ENCODE data around the gene ZNF468. TPM values are rescaled to one million over a fixed set of nuclear protein-coding genes. Genes with fewer than 3 reads are reported as not detected.
A peak's percentile ranks its signal among the peaks of the same experiment; 100 is the strongest.
"Not testable (repeated sequence)": the region's sequence is repeated elsewhere in the genome, so short reads cannot be mapped to it uniquely, and the experiment has no call there.

ZNF468 gene
- 13.3 and 17.5 TPM in 2 replicates for total RNA-seq

GRCh38 chr19:52857378-52858191 is at the start of gene ZNF468:
Gene ZNF468 (minus strand): TSS chr19:52857619. CDS start chr19:52854272, 3,347 bp downstream.
- DNase-seq (ENCODE audit: low read depth in 2 of 2), result peak; percentile 67 to 69

GRCh38 chr19:52904052-52904780 is 46.8 kb upstream of the ZNF468 start:
- not testable (repeated sequence) for DNase-seq (ENCODE audit: low read depth in 2 of 2)

GRCh38 chr19:52901842-52902241 is 44.4 kb upstream of the ZNF468 start:
- no peak for DNase-seq (ENCODE audit: low read depth in 2 of 2)

- not testable (repeated sequence) for DNase-seq (ENCODE audit: low read depth in 2 of 2)
Measured at GRCh38 chr19:52898596-52898995, 41.2 kb upstream of the ZNF468 start.

GRCh38 chr19:52898101-52898500 is 40.7 kb upstream of the ZNF468 start:
- peak in 1 of 2 donors; percentile 1 for DNase-seq (ENCODE audit: low read depth in 2 of 2)

- DNase-seq (ENCODE audit: low read depth in 2 of 2), result peak; percentile 95
Measured at GRCh38 chr19:52897138-52897935, 39.9 kb upstream of the ZNF468 start, which contains the start of gene ZNF320. Gene ZNF320 (minus strand): TSS chr19:52897635. CDS start chr19:52890255, 7,380 bp downstream.

- peak; percentile 11 to 39 for DNase-seq (ENCODE audit: low read depth in 2 of 2)
Measured at GRCh38 chr19:52896431-52897137, 39.2 kb upstream of the ZNF468 start.

- no peak for DNase-seq (ENCODE audit: low read depth in 2 of 2)
Measured at GRCh38 chr19:52891336-52891735, 33.9 kb upstream of the ZNF468 start.

- DNase-seq (ENCODE audit: low read depth in 2 of 2), result no peak
Measured at GRCh38 chr19:52889931-52890330, 32.5 kb upstream of the ZNF468 start.

GRCh38 chr19:52889076-52889475 is 31.7 kb upstream of the ZNF468 start:
- DNase-seq (ENCODE audit: low read depth in 2 of 2), result no peak

GRCh38 chr19:52880895-52881389 is 23.5 kb upstream of the ZNF468 start:
- DNase-seq (ENCODE audit: low read depth in 2 of 2), result no peak

- not testable (repeated sequence) for DNase-seq (ENCODE audit: low read depth in 2 of 2)
Measured at GRCh38 chr19:52872996-52873395, 15.6 kb upstream of the ZNF468 start.

- DNase-seq (ENCODE audit: low read depth in 2 of 2), result no peak
Measured at GRCh38 chr19:52871466-52871865, 14.0 kb upstream of the ZNF468 start.

- not testable (repeated sequence) for DNase-seq (ENCODE audit: low read depth in 2 of 2)
Measured at GRCh38 chr19:52868031-52868430, 10.6 kb upstream of the ZNF468 start.

- peak; percentile 7 to 25 for DNase-seq (ENCODE audit: low read depth in 2 of 2)
Measured at GRCh38 chr19:52856540-52857377, 660 bp downstream of the ZNF468 start.

GRCh38 chr19:52847352-52847751 is 10.1 kb downstream of the ZNF468 start:
- not testable (repeated sequence) for DNase-seq (ENCODE audit: low read depth in 2 of 2)

GRCh38 chr19:52840825-52841465 is 16.5 kb downstream of the ZNF468 start:
- DNase-seq (ENCODE audit: low read depth in 2 of 2), result not testable (repeated sequence)

- not testable (repeated sequence) for DNase-seq (ENCODE audit: low read depth in 2 of 2)
Measured at GRCh38 chr19:52834289-52834688, 23.1 kb downstream of the ZNF468 start.

GRCh38 chr19:52833541-52833940 is 23.9 kb downstream of the ZNF468 start:
- not testable (repeated sequence) for DNase-seq (ENCODE audit: low read depth in 2 of 2)
